Pancreas (tissue), 10 donors: Measurements from ENCODE around the gene MESP2. TPM values are rescaled to one million over a fixed set of nuclear protein-coding genes. Genes with fewer than 3 reads are reported as not detected.

Experiments used
- ATAC-seq, 4 donors: fragments of 200-7000 bp; cut with Tn5 transposase; one replicate each; pipeline versions ENCODE4 v1.8.0 to v1.9.1; 2020; ENCODE audit warnings: mild to moderate bottlenecking in 4 of 4, moderate library complexity in 4 of 4
- DNase-seq, 6 donors: peaks; one replicate each; pipeline ENCODE4 v3.0.0-alpha.2; 2020
- FAIRE-seq: peaks from 2 replicates; lab custom pipeline; 2012; peaks lifted over from hg19 to GRCh38; lab: Jason Lieb, UNC
- H3K27ac ChIP-seq, 4 donors: fragments of 200-600 bp; sonication (generic); 1 replicate in 3 of 4; 2 replicates in 1 of 4; pipeline versions ENCODE4 v1.5.0 to v1.8.0; 2020
- H3K27me3 ChIP-seq, 4 donors: fragments of 200-600 bp; one replicate each; pipeline ENCODE4 v1.8.0; 2021
- H3K36me3 ChIP-seq, 3 donors: fragments of 200-600 bp; sonication (generic) in 1 of 3; one replicate each; pipeline versions ENCODE4 v1.5.0 to v1.8.0; 2020 to 2021
- H3K4me1 ChIP-seq, 3 donors: fragments of 200-600 bp; one replicate each; pipeline ENCODE4 v1.8.0; 2021
- H3K4me3 ChIP-seq, 4 donors: fragments of 200-600 bp; sonication (generic) in 2 of 4; one replicate each; pipeline versions ENCODE4 v1.5.0 to v1.8.0; 2020 to 2021
- H3K9me3 ChIP-seq, 4 donors: fragments of 200-600 bp; one replicate each; pipeline ENCODE4 v1.8.0; 2021
- WGBS, 2 donors: extraction: QIAGEN DNeasy Blood & Tissue Kit; methylation state at CpG; one replicate each; pipeline ENCODE4 v1.1.7; 2013; 5-methylcytosine and 5-hydroxymethylcytosine counted together
- intact Hi-C, 3 donors: fragments of 100-400 bp; cut with DNase I; formaldehyde crosslinking; loops; one replicate each; pipeline versions ENCODE4 v1.11.1 to v1.14.2; 2022
- polyA plus RNA-seq, 2 donors: library from polyadenylated mRNA; stranded (reverse); fragments of 200-250 nt; gene quantifications; one replicate each; pipeline ENCODE4 v1.2.3, GENCODE V29; 2013
- total RNA-seq, 6 donors: library from RNA; stranded (reverse); fragmentation: NEBNext Ultra II Directional in 4 of 6; extraction: Animal tissue kit (Norgen Biotek cat#: 25700) in 4 of 6; gene quantifications; one replicate each; pipeline versions ENCODE4 v1.2.1 to v1.2.4, GENCODE V29; 2021 to 2023
- TF ChIP-seq, protein P1 (sequence below), 4 donors: fragments of 200-600 bp; sonication (generic) in 3 of 4; IDR thresholded peaks; one replicate each; pipeline versions ENCODE4 v1.5.0 to v1.8.0; 2021; ENCODE audit warnings: antibody characterized with exemption in 4 of 4
- donor health status: healthy with polysubstance abuse.
- donor health status: DM: no; HTN: no; CAD: no; lungs with moderate emphysema.
- donor health status: DM: no; HTN: no; CAD: no.
- donor health status: control.
- donor health status: control.
- donor health status: Bipolar disorder and iron deficiency.
- donor health status: DM: yes; HTN: yes; CAD: no.
- donor health status: DM: no; HTN: no; CAD: no.
- donor health status: DM: no; HTN: no; CAD: no.
- donor health status: DM: yes; HTN: yes; CAD: no.

MESP2 gene
- total and polyA plus RNA-seq, 8 donors: 0.12 to 0.46 (median 0.22) TPM; not detected in 3

DNA sequence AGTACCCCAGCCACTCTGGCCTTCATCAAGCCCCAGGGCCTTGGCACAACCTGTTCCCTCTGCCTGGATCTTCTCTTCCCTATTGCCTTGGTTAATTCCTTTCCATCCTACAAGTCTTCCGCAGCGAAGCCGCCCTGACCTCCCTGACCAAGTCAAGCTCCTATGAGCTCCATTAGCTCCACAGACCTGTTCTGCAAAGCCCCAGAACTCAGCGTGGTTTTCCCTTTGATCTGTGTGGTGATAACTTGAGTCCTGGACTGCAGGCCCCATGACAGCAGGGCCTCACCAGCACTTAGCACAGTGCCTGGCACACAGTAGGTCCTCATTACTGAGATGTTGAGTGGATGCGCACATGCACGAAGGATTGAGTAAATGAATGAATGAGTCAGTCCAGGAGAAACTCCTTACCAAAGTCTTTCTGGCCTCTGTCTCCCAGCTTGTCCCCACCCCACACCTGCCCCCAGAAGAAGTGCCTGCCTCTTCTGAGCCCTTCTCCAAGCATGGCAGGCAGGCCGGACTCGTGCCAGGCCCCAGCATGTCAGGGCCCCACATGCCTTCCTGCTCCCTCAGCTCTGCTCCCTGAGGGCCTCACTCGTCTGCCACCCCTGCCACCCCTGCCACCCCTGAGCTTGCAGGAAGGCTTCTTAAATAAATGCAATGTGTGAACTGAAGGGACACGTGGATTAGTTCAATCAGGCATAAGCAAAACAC, 32.2 kb downstream of the MESP2 start:
- WGBS, 2 donors: 67 to 73% methylated on average over 10 of the region's 10 CpGs
- DNase-seq: peak in 2 of 6 donors; percentile 53 to 55
- FAIRE-seq: no peak
- no peak for ATAC-seq
- H3K36me3 ChIP-seq: peaks cover 0 to 5% (median 0%) of the 10 kb centered on the region in 3 donors
- TF ChIP-seq, protein P1, sequence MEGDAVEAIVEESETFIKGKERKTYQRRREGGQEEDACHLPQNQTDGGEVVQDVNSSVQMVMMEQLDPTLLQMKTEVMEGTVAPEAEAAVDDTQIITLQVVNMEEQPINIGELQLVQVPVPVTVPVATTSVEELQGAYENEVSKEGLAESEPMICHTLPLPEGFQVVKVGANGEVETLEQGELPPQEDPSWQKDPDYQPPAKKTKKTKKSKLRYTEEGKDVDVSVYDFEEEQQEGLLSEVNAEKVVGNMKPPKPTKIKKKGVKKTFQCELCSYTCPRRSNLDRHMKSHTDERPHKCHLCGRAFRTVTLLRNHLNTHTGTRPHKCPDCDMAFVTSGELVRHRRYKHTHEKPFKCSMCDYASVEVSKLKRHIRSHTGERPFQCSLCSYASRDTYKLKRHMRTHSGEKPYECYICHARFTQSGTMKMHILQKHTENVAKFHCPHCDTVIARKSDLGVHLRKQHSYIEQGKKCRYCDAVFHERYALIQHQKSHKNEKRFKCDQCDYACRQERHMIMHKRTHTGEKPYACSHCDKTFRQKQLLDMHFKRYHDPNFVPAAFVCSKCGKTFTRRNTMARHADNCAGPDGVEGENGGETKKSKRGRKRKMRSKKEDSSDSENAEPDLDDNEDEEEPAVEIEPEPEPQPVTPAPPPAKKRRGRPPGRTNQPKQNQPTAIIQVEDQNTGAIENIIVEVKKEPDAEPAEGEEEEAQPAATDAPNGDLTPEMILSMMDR (IDR thresholded peaks at IDR 0.05): no peak
- H3K4me3 ChIP-seq: no peak overlapping the region
- H3K27ac ChIP-seq: peak overlapping the region in 3 of 4 donors; percentile 69 to 79 (median 74)
- intact Hi-C loops: loop anchor here in 1 of 3 donors (5.0 kb wide), 1 partner anchor 41 kb away; no protein-coding TSS in a partner anchor
- no peaks in the 10 kb centered on the region for H3K9me3 ChIP-seq
- H3K27me3 ChIP-seq: no peaks in the 10 kb centered on the region
- peaks cover 29 to 38% (median 30%) of the 10 kb centered on the region in 3 donors for H3K4me1 ChIP-seq

DNA sequence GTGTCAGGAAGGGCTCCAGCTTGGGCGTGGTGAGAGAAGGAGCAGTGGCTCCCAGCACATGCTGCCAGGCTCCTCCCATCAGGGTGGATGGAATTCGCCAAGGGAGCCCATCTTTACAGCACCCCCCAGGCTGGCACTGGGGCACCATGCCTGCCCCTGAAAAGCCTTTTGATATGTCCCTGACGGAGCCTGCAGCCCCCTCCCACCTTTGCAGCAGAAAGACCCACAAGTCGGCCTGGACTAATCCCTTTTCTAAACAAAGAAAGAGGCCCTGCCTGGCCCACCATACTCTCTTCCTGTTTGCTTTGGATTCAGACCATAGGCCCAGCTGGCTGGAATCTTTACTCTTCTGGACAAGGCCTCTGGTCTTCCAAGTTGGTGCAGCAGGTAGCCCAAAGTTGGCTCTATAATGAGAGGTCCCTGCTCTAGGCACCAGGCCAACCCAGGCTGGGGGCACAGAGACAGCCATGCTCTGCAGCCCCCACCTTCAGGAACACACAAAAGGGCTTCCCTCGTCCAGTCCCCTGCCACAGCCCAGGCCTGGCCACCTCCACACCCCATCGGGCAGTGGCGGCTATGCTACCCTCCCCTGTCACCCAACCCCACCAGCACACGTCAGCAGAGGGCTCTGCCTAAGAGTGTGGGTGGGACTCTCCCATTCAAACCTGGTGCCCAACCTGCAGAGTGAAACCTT, 33.1 kb downstream of the MESP2 start:
- TF ChIP-seq, protein P1 (IDR thresholded peaks at IDR 0.05): no peak
- peak; percentile 18 to 25 (median 20) for ATAC-seq
- 49 to 56% methylated on average over 8 of the region's 8 CpGs for WGBS, 2 donors
- FAIRE-seq: no peak
- Histone ChIP-seq H3K27ac (peak overlapping the region; percentile 30 to 52 (median 51)), H3K4me3 (no peak overlapping the region), H3K36me3 (no peaks in the 10 kb centered on the region), H3K4me1 (peaks cover 29 to 38% (median 30%) of the 10 kb centered on the region in 3 donors), H3K9me3 (no peaks in the 10 kb centered on the region), H3K27me3 (no peaks in the 10 kb centered on the region)
- DNase-seq: peak in 4 of 6 donors; percentile 64 to 67 (median 65)
- intact Hi-C loops: loop anchor here in 1 of 3 donors (5.0 kb wide), 1 partner anchor 42 kb away; no protein-coding TSS in a partner anchor

DNA sequence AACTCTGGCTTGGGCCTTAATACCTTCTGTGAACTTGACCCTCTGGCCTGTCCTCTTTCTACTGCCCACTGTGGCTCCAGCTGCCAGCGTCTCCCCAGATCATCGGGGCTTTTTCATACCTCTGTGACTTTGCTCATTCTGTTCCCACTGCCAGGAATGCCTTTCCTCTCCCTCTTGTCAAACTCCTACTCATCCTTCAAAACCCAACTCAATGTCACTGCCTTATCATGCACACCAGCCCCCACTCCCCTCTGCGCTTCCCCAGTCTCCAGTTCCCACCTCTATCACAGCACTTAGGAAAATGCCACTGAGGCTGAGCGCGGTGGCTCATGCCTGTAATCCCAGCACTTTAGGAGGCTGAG, 33.6 kb downstream of the MESP2 start:
- TF ChIP-seq, protein P1 (IDR thresholded peaks at IDR 0.05): no peak
- no peaks in the 10 kb centered on the region for H3K27me3 ChIP-seq
- peak overlapping the region; percentile 30 to 52 (median 51) for H3K27ac ChIP-seq
- intact Hi-C loops: loop anchor here in 1 of 3 donors (5.0 kb wide), 1 partner anchor 42 kb away; no protein-coding TSS in a partner anchor
- no peaks in the 10 kb centered on the region for H3K9me3 ChIP-seq
- H3K36me3 ChIP-seq: no peaks in the 10 kb centered on the region
- 95% methylated on average over 5 of the region's 5 CpGs for WGBS, 2 donors
- peaks cover 29 to 38% (median 30%) of the 10 kb centered on the region in 3 donors for H3K4me1 ChIP-seq
- DNase-seq (peak in 1 of 6 donors; percentile 18), ATAC-seq (no peak), FAIRE-seq (no peak)
- H3K4me3 ChIP-seq: no peak overlapping the region

DNA sequence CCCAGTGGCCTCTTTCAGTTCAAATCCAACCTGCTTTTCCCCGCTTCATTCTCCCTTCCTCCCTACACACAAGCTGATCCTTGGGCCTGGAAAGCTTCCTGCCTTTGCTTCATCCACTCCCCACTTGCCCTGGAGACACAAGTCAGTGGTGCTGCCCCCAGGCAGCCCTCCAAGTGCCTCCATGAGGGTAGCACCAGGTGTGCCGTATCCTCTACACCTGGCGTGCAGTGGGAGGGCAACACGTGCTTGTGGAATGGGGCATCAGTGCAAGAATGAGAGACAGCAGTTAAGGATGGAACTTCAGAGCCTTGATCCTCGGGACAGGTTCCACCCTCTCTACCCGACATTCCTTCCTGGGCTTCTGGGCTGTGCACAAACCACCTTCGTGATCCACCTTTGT, 34.7 kb downstream of the MESP2 start:
- H3K27ac ChIP-seq: no peak overlapping the region
- H3K9me3 ChIP-seq: no peaks in the 10 kb centered on the region
- H3K27me3 ChIP-seq: no peaks in the 10 kb centered on the region
- peaks cover 29 to 38% (median 30%) of the 10 kb centered on the region in 3 donors for H3K4me1 ChIP-seq
- WGBS, 2 donors: 93 to 97% methylated on average over 7 of the region's 7 CpGs
- intact Hi-C loops: no loop called here
- ATAC-seq (no peak), DNase-seq (peak in 1 of 6 donors; percentile 44), FAIRE-seq (no peak)
- H3K36me3 ChIP-seq: no peaks in the 10 kb centered on the region
- H3K4me3 ChIP-seq: no peak overlapping the region
- TF ChIP-seq, protein P1 (IDR thresholded peaks at IDR 0.05): no peak
